Stimulated activated CD8-positive, alpha-beta memory T cell treated with anti-CD3 and anti-CD28 coated beads, Interleukin-15, amount 100 ng/mL, for 1 hour (primary cell): ENCODE results near the gene LLGL2.
"Not testable (repeated sequence)": the region's sequence is repeated elsewhere in the genome, so short reads cannot be mapped to it uniquely, and the experiment has no call there.

Experiments
- DNase-seq: peaks from one replicate; pipeline ENCODE4 v3.0.0-alpha.2; 2020; ENCODE audit warnings: low read depth

The LLGL2 gene

GRCh38 chr17:75592348-75593020 lies 67.0 kb downstream of the LLGL2 start:
- DNase-seq = no peak

GRCh38 chr17:75593430-75593829 lies 67.9 kb downstream of the LLGL2 start:
- not testable (repeated sequence) for DNase-seq

GRCh38 chr17:75594499-75595283 lies 69.2 kb downstream of the LLGL2 start:
- DNase-seq = no peak

DNA sequence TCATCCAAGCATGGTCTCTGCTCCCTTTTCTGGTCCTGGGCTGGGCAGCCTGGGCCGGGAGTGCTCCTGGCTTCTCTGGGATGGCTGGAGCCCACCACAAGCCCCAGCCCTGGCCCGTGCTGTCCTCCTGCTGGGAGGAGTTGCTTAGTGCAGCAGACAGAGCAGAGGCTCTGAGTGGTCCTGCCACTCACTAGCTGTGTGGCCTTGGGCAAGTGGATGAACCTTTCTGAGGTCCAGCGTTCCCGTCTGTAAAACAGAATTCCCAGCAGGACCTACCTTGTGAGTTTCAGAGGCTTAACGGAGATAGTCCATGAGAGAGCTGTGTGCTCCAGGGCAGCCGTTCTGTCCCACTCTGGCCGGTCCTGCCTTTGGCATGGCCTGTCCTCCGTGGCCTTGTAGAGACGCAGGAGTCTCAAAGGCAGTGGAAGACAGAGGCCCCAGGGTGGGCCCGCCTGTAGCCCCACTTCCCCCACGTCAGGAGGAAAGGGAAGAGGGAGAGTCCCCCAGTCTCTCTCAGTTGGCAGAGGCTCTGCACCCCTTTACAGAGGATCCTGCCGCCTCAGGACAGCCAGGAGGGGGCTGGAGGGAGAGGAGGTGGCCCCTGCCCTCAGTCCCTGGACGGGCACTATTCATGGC lies 69.9 kb downstream of the LLGL2 start:
- DNase-seq = no peak

GRCh38 chr17:75595920-75596313 lies 70.4 kb downstream of the LLGL2 start:
- no peak for DNase-seq

DNA sequence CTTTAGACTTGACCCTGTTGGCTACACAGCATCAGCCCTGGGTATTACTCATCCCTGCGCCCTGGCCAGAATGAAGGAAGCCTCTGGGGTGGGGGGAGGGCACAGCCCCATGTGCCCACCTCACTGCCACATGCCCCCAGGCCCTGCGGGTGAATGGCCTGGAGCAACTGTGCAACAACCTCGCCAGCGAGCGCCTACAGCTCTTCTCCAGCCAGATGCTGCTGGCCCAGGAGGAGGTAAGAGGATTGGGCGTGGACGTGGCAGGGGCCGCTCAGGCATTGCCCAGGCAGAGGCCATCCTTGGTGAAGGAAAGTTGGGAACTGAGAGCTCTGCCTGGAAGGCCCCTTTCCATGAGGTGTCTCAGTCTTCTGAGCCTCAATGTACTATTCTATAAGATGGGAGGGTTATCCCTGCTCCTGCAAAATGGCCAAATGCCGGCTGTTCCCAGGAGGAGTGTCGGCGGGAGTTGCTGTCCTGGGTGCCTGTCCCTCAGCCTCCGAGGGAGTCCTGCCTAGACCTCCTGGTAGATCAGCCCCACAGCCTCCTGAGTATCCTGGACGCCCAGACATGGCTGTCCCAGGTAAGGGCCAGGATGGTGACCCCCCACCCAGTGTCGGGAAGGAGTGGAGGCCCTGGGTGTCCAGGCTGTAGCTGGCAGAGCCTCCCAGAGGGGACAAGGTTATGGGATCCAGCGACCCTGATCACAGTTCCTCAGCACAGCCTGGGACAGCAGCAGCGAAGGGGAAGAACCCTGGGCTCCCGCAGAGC lies 71.0 kb downstream of the LLGL2 start:
- no peak for DNase-seq

GRCh38 chr17:75601057-75601987 lies 75.8 kb downstream of the LLGL2 start:
- DNase-seq = peak; percentile 41

DNA sequence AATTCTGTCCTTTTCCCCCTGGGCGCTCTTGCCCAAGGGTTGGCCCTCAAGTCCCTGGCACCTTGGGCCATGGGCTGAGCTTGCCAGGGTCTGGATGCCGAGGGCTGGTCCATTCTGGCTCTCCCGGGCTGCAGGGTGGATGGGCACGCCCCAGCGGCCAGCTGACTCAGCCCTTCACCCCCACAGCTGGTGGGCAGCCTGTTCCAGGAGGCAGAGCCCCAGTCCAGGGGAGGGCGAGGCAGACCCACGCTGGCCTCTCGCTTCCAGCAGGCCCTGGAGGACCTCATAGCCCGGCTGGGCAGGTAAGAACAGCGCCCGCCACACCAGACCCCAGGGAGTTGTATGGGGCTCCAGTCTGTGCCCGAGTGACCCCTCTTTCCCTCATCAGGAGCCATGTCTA lies 77.1 kb downstream of the LLGL2 start:
- no peak for DNase-seq

GRCh38 chr17:75603123-75603522 lies 77.6 kb downstream of the LLGL2 start:
- no peak for DNase-seq

DNA sequence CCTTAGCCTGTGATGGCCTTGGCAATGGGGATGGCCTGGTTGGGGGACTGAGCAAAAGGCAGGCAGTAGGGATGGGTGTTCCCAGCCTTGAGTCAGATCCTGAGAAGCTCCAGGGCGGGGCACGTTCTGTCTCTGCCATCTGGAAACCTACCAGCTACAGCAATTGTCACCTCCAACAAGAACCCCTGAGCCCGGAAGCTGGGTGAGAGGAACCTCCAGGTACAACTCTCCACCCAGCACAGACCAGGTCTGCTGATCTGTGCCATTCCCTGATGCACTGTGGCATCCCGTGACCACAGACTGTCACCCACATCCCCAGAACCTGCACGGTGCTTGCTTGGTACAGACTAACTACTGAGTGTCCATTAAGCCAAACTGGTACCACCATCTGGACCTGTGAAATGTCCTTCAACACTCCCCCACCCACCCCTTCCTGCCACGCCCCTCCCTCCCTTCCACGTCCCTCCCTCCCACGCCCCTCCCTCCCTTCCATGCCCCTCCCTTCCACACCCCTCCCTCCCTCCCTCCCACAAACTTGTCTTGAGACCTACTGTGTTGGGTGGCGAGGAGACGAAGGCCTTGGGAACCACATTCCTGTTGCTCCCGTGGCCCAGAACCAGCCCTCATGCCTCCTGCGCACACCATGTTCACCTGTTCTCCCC lies 78.7 kb downstream of the LLGL2 start:
- DNase-seq = no peak

- DNase-seq = no peak
Measured at GRCh38 chr17:75605790-75606189, 80.3 kb downstream of the LLGL2 start.

DNA sequence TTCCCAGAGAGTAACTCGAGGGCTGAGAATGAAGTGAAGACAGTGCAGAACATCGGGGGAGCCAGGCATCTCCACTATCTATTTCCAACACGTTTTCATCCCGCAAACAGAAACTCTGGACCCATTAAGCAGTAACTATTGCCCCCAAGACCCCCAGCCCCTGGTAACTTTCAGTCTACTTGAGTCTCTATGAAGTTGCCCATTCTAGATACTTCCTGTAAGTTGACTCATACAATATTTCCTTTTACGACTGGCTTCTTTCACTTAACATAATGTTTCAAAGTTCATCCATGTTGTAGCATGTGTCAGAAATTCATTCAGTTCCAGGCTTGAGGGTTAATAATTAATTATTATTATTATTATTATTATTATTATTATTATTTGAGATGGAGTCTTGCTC lies 81.6 kb downstream of the LLGL2 start:
- no peak for DNase-seq

DNA sequence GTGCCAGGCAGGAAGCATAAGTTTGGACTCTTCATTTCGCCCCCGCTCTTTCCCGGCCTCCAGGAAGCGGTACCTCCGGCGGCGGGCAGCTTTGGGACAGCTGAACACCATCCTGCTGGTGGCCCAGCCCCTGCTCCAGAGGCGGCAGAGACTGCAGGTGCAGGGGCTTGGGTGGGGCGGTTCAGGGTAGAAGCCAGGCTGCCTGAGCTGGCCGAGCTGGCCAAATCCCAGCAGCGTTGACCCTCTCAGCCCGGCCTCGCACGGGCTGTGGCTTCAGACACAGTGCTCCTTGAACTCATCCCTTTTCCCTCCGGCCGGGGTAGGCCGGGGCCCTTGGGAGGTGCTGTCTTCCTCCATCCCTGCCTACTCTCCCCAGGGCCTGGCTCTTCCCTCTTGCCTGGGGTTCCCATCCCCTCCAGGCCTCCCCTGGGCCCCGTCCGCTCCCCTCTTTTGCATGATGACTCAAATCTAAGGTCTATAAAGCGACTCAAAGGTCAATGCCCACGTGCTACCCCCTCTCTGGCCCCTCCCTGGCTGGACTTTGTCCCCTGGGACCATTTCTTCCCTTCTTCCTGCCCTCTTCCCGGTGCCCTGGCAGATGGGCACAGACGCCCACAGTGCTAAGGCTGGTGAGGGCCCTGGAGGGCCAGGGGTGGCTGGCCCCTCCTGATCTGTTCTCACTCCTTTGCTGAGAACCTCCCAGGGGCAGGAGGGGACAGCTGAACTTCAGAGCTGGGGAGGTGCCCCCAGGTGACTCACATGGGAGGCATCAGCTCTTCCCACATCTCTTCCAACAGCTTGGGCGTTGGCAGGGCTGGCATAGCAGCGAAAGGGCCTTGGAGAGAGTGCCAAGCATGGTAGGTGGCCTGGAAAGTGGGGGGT lies 84.8 kb downstream of the LLGL2 start:
- no peak for DNase-seq

- no peak for DNase-seq
Measured at GRCh38 chr17:75611851-75612429, 86.4 kb downstream of the LLGL2 start.

DNA sequence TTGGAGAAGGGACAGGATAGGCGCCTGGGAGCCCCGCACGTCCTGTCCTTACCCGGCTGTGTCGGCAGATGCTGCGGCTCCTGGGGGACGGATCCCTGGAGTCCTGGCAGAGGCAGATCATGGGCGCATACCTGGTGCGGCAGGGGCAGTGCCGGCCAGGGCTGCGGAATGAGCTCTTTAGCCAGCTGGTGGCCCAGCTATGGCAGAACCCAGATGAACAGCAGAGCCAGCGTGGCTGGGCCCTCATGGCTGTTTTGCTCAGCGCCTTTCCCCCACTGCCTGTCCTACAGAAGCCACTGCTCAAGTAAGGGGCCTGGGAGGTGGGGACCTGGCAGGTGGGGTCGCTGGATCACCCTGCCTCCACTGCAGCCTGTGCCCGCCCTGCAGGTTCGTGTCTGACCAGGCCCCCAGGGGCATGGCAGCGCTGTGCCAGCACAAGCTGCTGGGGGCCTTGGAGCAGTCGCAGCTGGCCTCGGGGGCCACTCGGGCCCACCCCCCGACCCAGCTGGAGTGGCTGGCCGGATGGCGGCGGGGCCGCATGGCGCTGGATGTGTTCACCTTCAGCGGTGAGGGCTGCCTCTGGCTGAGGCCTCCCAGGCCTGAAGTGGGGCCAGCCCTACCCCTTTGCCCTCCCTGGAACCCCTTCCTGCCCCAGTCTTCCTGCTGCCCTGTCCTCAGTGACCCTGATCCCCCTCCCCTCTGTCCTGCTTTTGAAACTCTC lies 87.6 kb downstream of the LLGL2 start:
- no peak for DNase-seq

DNA sequence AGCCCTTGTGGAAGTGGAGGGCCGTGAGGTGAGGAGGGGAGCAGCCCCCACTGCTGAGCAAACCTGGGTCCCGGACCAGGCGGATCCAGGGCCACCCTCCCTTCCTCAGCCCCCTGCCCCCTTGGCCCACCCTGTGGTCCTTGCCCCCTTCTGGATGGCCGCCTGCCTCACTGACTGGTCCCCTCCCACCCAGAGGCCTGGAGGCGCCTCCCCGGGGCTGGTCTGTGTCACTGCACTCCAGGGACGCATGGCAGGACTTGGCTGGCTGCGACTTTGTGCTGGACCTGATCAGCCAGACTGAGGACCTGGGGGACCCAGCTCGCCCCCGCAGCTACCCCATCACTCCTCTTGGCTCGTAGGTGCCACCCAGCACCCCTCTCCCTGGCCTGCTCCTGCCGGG lies 88.5 kb downstream of the LLGL2 start:
- no peak for DNase-seq

GRCh38 chr17:75614556-75615270 lies 89.2 kb downstream of the LLGL2 start:
- no peak for DNase-seq

GRCh38 chr17:75615301-75615700 lies 89.8 kb downstream of the LLGL2 start:
- DNase-seq = no peak
